Keratinocyte (primary cell): ENCODE results near the gene OPRL1. TPM values are rescaled to one million over a fixed set of nuclear protein-coding genes. Genes with fewer than 3 reads are reported as not detected.

Experiments used
- DNase-seq: peaks from one replicate; pipeline ENCODE4 v3.0.0-alpha.2; 2011; ENCODE audit warnings: low read depth, missing footprints, low spot score
- FAIRE-seq: peaks from 2 replicates; lab custom pipeline; 2011; peaks lifted over from hg19 to GRCh38; lab: Jason Lieb, UNC
- H2AFZ ChIP-seq: 2 replicates; pipeline ENCODE4 v1.6.0; 2012; ENCODE audit warnings: low read length, control low read depth, inconsistent platforms; ENCODE audit not compliant: control insufficient read depth
- H3K27ac ChIP-seq: 2 replicates; pipeline ENCODE4 v1.5.1; 2011; ENCODE audit warnings: low read length; ENCODE audit not compliant: control insufficient read depth, insufficient read depth
- H3K27me3 ChIP-seq: 3 replicates; pipeline ENCODE4 v1.6.0; 2011; ENCODE audit warnings: low read length; ENCODE audit not compliant: control insufficient read depth, insufficient read depth; ENCODE audit errors: extremely low read depth
- H3K36me3 ChIP-seq, 2 experiments: 2 replicates in 1 of 2; 3 replicates in 1 of 2; pipeline ENCODE4 v1.5.1; 2011; ENCODE audit warnings: low read length in 2 of 2, mild to moderate bottlenecking in 1 of 2; ENCODE audit not compliant: control insufficient read depth in 2 of 2, insufficient read depth in 2 of 2; ENCODE audit errors: extremely low read depth in 1 of 2
- H3K4me1 ChIP-seq: 3 replicates; pipeline ENCODE4 v1.5.1; 2011; ENCODE audit warnings: low read length; ENCODE audit not compliant: control insufficient read depth, insufficient read depth; ENCODE audit errors: extremely low read depth
- H3K4me2 ChIP-seq: 3 replicates; pipeline ENCODE4 v1.6.0; 2011; ENCODE audit warnings: low read depth, low read length; ENCODE audit not compliant: control insufficient read depth, insufficient read depth; ENCODE audit errors: extremely low read depth
- H3K4me3 ChIP-seq, 3 experiments: fragments of 200-600 bp in 1 of 3; sonication (generic) in 1 of 3; 2 replicates in 2 of 3; 3 replicates in 1 of 3; pipeline ENCODE4 v1.5.1; 2011 to 2016; ENCODE audit warnings: low read length in 3 of 3, mild to moderate bottlenecking in 3 of 3, control low read depth in 2 of 3, inconsistent platforms in 1 of 3, low read depth in 1 of 3, mixed read lengths in 1 of 3, mixed run types in 1 of 3, moderate library complexity in 1 of 3; ENCODE audit not compliant: control insufficient read depth in 2 of 3, insufficient read depth in 2 of 3; ENCODE audit errors: extremely low read depth in 1 of 3
- H3K79me2 ChIP-seq: 2 replicates; pipeline ENCODE4 v1.6.0; 2012; ENCODE audit warnings: low read length; ENCODE audit not compliant: control insufficient read depth, insufficient read depth
- H3K9ac ChIP-seq: 3 replicates; pipeline ENCODE4 v1.6.0; 2011; ENCODE audit warnings: low read length; ENCODE audit not compliant: control insufficient read depth, insufficient read depth; ENCODE audit errors: extremely low read depth
- H3K9me1 ChIP-seq: 3 replicates; pipeline ENCODE4 v1.6.0; 2011; ENCODE audit warnings: low read length; ENCODE audit not compliant: control insufficient read depth, insufficient read depth; ENCODE audit errors: extremely low read depth
- H3K9me3 ChIP-seq: 2 replicates; pipeline ENCODE4 v1.5.1; 2012; ENCODE audit warnings: low read depth, low read length; ENCODE audit not compliant: control insufficient read depth
- H4K20me1 ChIP-seq: 3 replicates; pipeline ENCODE4 v1.6.0; 2011; ENCODE audit warnings: low read length; ENCODE audit not compliant: control insufficient read depth, insufficient read depth; ENCODE audit errors: extremely low read depth
- EZH2 ChIP-seq: IDR thresholded peaks from one replicate; pipeline ENCODE4 v1.6.1; 2012; ENCODE audit warnings: inconsistent platforms, mild to moderate bottlenecking, low read length, moderate library complexity
- dilution Hi-C: fragments of 300-500 bp; cut with MboI; formaldehyde crosslinking; loops from one replicate; pipeline ENCODE4 v1.7.0; 2020; ENCODE audit warnings: low sequenced_read_pairs; ENCODE audit not compliant: extremely low pct_ligation_motif_present
- polyA plus RNA-seq, 5 experiments: library from polyadenylated mRNA; depleted of rRNA in 3 of 5; stranded (reverse) in 3 of 5; stranded (forward) in 1 of 5; unstranded in 1 of 5; fragments of >200 nt; gene quantifications; 1 replicate in 1 of 5; 2 replicates in 3 of 5; 3 replicates in 1 of 5; pipeline versions ENCODE4 v1.2.1 to v1.2.3, GENCODE V29; 2011 to 2012; ENCODE audit warnings: missing spikeins in 2 of 5, low read depth in 1 of 5, low replicate concordance in 1 of 5
- TF ChIP-seq, protein P1 (sequence below), 3 experiments: IDR thresholded peaks in 1 of 3; conservative IDR thresholded peaks in 1 of 3; optimal IDR thresholded peaks in 1 of 3; 2 replicates in 2 of 3; 3 replicates in 1 of 3; pipeline versions ENCODE3 to v1.5.1; 2011; ENCODE audit warnings: low read length in 3 of 3, mild to moderate bottlenecking in 3 of 3, moderate library complexity in 2 of 3, control low read depth in 1 of 3, inconsistent platforms in 1 of 3; ENCODE audit not compliant: insufficient read depth in 2 of 3; ENCODE audit errors: extremely low read depth in 1 of 3

OPRL1 gene
- polyA plus RNA-seq, 1 donor (not counting 4 experiments of a cell fraction or from before 2014, with no cell fraction given), result 0.25 TPM

DNA sequence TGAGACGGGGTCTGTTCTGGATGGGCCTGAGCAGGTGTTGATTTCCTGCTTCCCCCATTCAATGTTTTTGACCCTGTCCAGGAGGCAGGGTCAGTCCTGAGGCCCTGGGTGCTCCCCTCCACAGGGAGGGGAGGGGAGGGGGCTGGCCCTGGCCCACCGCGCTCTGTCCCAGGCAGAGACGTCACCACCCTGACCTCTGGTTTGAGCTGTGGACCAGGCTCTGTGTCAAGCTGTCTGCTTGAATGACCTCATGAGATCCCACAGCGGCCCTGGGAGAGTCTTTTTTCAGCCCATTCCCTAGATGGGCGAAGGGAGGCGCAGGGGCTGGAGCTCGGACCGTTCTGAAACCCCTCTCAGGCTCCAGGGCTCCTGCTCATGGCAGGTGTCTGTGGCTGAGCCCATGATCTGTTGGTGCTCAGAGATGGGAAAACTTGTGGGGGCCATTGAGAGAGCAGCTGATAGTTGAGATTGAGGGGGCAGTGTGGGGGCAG, 13.2 kb downstream of the OPRL1 start:
- Histone ChIP-seq H4K20me1 (peaks cover 2% of the 10 kb centered on the region), H3K9me1 (no peaks in the 10 kb centered on the region), H3K9me3 (no peaks in the 10 kb centered on the region), H3K4me1 (no peaks in the 10 kb centered on the region), H2AFZ (no peak overlapping the region), H3K27ac (no peak overlapping the region), H3K4me2 (no peak overlapping the region), H3K4me3 (no peak overlapping the region), H3K9ac (no peak overlapping the region), H3K79me2 (no peaks in the 10 kb centered on the region), H3K27me3 (peaks cover 10% of the 10 kb centered on the region), H3K36me3 (no peaks in the 10 kb centered on the region)
- dilution Hi-C loops, result no loop called here
- DNase-seq (no peak), FAIRE-seq (no peak)
- TF ChIP-seq, protein P1, sequence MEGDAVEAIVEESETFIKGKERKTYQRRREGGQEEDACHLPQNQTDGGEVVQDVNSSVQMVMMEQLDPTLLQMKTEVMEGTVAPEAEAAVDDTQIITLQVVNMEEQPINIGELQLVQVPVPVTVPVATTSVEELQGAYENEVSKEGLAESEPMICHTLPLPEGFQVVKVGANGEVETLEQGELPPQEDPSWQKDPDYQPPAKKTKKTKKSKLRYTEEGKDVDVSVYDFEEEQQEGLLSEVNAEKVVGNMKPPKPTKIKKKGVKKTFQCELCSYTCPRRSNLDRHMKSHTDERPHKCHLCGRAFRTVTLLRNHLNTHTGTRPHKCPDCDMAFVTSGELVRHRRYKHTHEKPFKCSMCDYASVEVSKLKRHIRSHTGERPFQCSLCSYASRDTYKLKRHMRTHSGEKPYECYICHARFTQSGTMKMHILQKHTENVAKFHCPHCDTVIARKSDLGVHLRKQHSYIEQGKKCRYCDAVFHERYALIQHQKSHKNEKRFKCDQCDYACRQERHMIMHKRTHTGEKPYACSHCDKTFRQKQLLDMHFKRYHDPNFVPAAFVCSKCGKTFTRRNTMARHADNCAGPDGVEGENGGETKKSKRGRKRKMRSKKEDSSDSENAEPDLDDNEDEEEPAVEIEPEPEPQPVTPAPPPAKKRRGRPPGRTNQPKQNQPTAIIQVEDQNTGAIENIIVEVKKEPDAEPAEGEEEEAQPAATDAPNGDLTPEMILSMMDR (optimal IDR thresholded peaks at IDR 0.05 in 1 of 3, IDR thresholded peaks at IDR 0.05 in 1 of 3, conservative IDR thresholded peaks at IDR 0.05 in 1 of 3; ENCODE audit: extremely low read depth in 1 of 3, insufficient read depth in 2 of 3, low read length in 3 of 3), result no peak
- no peak for TF ChIP-seq EZH2

DNA sequence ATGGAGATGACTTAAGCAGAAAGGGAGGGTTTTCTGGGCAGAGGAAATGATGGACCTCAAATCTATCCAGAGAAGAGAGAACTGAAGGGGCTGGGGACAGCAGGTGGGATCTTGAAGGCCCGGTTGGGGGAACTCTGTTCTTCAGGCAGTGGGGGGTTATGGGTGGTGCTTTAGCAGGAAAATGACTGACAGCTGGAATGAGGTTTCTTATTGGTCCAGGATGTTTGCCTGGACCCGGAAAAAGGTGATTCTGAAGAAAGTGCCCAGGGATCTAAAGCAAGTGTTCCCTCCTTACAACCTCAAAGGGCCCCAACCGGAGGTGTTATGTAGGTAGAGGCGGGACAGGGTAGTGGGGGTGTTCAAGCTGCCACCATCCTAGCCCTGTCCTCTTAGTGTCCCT, 15.6 kb downstream of the OPRL1 start:
- no peak overlapping the region for H3K4me2 ChIP-seq
- DNase-seq (no peak), FAIRE-seq (no peak)
- dilution Hi-C loops, result no loop called here
- no peaks in the 10 kb centered on the region for H3K79me2 ChIP-seq
- TF ChIP-seq, protein P1 (optimal IDR thresholded peaks at IDR 0.05 in 1 of 3, IDR thresholded peaks at IDR 0.05 in 1 of 3, conservative IDR thresholded peaks at IDR 0.05 in 1 of 3; ENCODE audit: extremely low read depth in 1 of 3, insufficient read depth in 2 of 3, low read length in 3 of 3), result no peak
- no peak for TF ChIP-seq EZH2
- H3K9me3 ChIP-seq, result no peaks in the 10 kb centered on the region
- no peak overlapping the region for H3K9ac ChIP-seq
- no peak overlapping the region for H3K4me3 ChIP-seq
- peaks cover 15% of the 10 kb centered on the region for H3K27me3 ChIP-seq
- no peaks in the 10 kb centered on the region for H3K4me1 ChIP-seq
- H4K20me1 ChIP-seq, result no peaks in the 10 kb centered on the region
- H3K9me1 ChIP-seq, result no peaks in the 10 kb centered on the region
- no peaks in the 10 kb centered on the region for H3K36me3 ChIP-seq
- no peak overlapping the region for H2AFZ ChIP-seq
- no peak overlapping the region for H3K27ac ChIP-seq
